Psoas muscle (tissue), 8 donors: Measurements from ENCODE around the gene FBRSL1. TPM values are rescaled to one million over a fixed set of nuclear protein-coding genes. Genes with fewer than 3 reads are reported as not detected.

Experiments used
- ATAC-seq, 4 donors: fragments of 200-7000 bp; cut with Tn5 transposase; one replicate each; pipeline ENCODE4 v1.9.1; 2020; ENCODE audit warnings: moderate library complexity in 3 of 4, mild to moderate bottlenecking in 2 of 4
- DNase-seq, 2 donors: peaks; one replicate each; pipeline ENCODE4 v3.0.0-alpha.2; 2020
- H3K27ac ChIP-seq: fragments of 200-600 bp; one replicate; pipeline ENCODE4 v1.8.0; 2022
- H3K27me3 ChIP-seq, 3 donors: fragments of 200-600 bp in 1 of 3; one replicate each; pipeline versions ENCODE4 v1.6.1 to v1.8.0; 2013 to 2022; ENCODE audit warnings: low read length in 2 of 3, mild to moderate bottlenecking in 2 of 3, moderate library complexity in 1 of 3; ENCODE audit not compliant: insufficient read depth in 3 of 3
- H3K36me3 ChIP-seq, 2 donors: fragments of 200-600 bp in 1 of 2; one replicate each; pipeline versions ENCODE4 v1.6.1 to v1.8.0; 2013 to 2022; ENCODE audit warnings: low read depth in 1 of 2, mild to moderate bottlenecking in 1 of 2, moderate library complexity in 1 of 2; ENCODE audit not compliant: insufficient read depth in 1 of 2
- H3K4me1 ChIP-seq: fragments of 200-600 bp; one replicate; pipeline ENCODE4 v1.8.0; 2022
- H3K4me3 ChIP-seq: fragments of 200-600 bp; one replicate; pipeline ENCODE4 v1.8.0; 2022; ENCODE audit warnings: mild to moderate bottlenecking
- H3K9me3 ChIP-seq: fragments of 200-600 bp; one replicate; pipeline ENCODE4 v1.8.0; 2022
- CTCF ChIP-seq: fragments of 200-600 bp; IDR thresholded peaks from one replicate; pipeline ENCODE4 v1.8.0; 2022; ENCODE audit warnings: antibody characterized with exemption
- WGBS, 3 donors: extraction: QIAGEN DNeasy Blood & Tissue Kit; methylation state at CpG; one replicate each; pipeline versions ENCODE4 v1.1.6 to v1.1.7; 2013; 5-methylcytosine and 5-hydroxymethylcytosine counted together
- intact Hi-C, 2 donors: fragments of 100-400 bp; cut with DNase I; formaldehyde crosslinking; loops; one replicate each; pipeline versions ENCODE4 v1.11.0 to v1.14.2; 2022
- polyA plus RNA-seq, 3 donors: library from polyadenylated mRNA; stranded (reverse); fragments of 200-250 nt; gene quantifications; one replicate each; pipeline ENCODE4 v1.2.3, GENCODE V29; 2013
- total RNA-seq, 4 donors: library from RNA; stranded (reverse); fragmentation: NEBNext Ultra II Directional in 2 of 4; extraction: Animal tissue kit (Norgen Biotek cat#: 25700) in 2 of 4; gene quantifications; one replicate each; pipeline versions ENCODE4 v1.2.1 to v1.2.4, GENCODE V29; 2021 to 2023
- donor health status: healthy with polysubstance abuse.
- donor health status: DM: no; HTN: no; CAD: no; lungs with moderate emphysema.
- donor health status: Bipolar disorder and iron deficiency.
- donor health status: healthy.
- donor health status: DM: yes; HTN: yes; CAD: no.
- donor health status: DM: no; HTN: no; CAD: no.
- donor health status: DM: no; HTN: no; CAD: no.
- donor health status: DM: yes; HTN: yes; CAD: no.

Gene FBRSL1
- total and polyA plus RNA-seq, 7 donors = 23.0 to 54.5 (median 40.1) TPM

- 89 to 92% (median 92%) methylated on average over 11 to 13 of the region's 13 CpGs for WGBS, 3 donors
- intact Hi-C loops = no loop called here
- no peak for TF ChIP-seq CTCF
These were observed 10.7 kb upstream of the FBRSL1 start for GRCh38 chr12:132479291-132479690.

GRCh38 chr12:132479938-132480622, 9.9 kb upstream of the FBRSL1 start:
- no peaks in the 10 kb centered on the region for H3K36me3 ChIP-seq
- H3K27ac ChIP-seq = no peak overlapping the region
- TF ChIP-seq CTCF = no peak
- no peak overlapping the region for H3K4me3 ChIP-seq
- ATAC-seq (no peak), DNase-seq (peak; percentile 5 to 43)
- peaks cover 0 to 11% (median 3%) of the 10 kb centered on the region in 3 donors for H3K27me3 ChIP-seq
- no peaks in the 10 kb centered on the region for H3K4me1 ChIP-seq
- no peaks in the 10 kb centered on the region for H3K9me3 ChIP-seq
- 70 to 78% (median 72%) methylated on average over 36 to 38 of the region's 38 CpGs for WGBS, 3 donors
- intact Hi-C loops = no loop called here

More at GRCh38 chr12:132479291-132479690, 10.7 kb upstream of the FBRSL1 start:
- no peak overlapping the region for H3K27ac ChIP-seq
- H3K4me3 ChIP-seq = no peak overlapping the region
- H3K9me3 ChIP-seq = no peaks in the 10 kb centered on the region
- no peak for ATAC-seq
- H3K4me1 ChIP-seq = no peaks in the 10 kb centered on the region
- H3K27me3 ChIP-seq = peaks cover 0 to 11% (median 3%) of the 10 kb centered on the region in 3 donors
- H3K36me3 ChIP-seq = no peaks in the 10 kb centered on the region
- peak in 1 of 2 donors; percentile 40 for DNase-seq

DNA sequence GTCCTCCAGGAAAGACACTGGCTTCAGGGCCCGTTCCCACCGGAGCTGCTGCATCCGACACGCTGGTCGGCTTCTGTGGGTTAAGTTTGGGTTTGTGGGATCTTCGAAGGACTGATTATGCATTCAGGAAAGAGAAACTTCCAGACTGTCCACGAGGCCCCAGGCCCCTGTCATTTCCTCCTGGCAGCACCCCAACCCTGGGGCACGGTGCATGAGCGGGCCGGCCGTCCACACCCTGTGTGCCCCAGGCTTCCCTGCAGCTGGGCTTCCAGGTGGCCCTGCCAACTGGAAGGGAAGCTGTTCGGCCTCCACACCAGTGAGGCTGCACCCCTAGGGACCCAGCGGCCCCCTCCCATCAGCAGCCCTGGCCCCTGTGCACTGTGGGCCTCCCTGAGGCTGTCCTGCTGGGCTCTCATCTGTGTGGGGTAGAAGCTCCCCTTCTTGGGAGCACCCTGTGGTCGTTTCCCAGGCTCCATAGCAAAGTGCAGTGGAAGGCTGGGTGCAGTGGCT, 9.3 kb upstream of the FBRSL1 start:
- H3K36me3 ChIP-seq = no peaks in the 10 kb centered on the region
- no peak overlapping the region for H3K27ac ChIP-seq
- H3K4me1 ChIP-seq = no peaks in the 10 kb centered on the region
- intact Hi-C loops = no loop called here
- no peak overlapping the region for H3K4me3 ChIP-seq
- no peak for ATAC-seq
- H3K9me3 ChIP-seq = no peaks in the 10 kb centered on the region
- peak; percentile 3 to 42 for DNase-seq
- TF ChIP-seq CTCF = no peak
- peaks cover 0 to 11% (median 3%) of the 10 kb centered on the region in 3 donors for H3K27me3 ChIP-seq
- WGBS, 3 donors = 52 to 55% (median 54%) methylated on average over 13 to 14 of the region's 14 CpGs

DNA sequence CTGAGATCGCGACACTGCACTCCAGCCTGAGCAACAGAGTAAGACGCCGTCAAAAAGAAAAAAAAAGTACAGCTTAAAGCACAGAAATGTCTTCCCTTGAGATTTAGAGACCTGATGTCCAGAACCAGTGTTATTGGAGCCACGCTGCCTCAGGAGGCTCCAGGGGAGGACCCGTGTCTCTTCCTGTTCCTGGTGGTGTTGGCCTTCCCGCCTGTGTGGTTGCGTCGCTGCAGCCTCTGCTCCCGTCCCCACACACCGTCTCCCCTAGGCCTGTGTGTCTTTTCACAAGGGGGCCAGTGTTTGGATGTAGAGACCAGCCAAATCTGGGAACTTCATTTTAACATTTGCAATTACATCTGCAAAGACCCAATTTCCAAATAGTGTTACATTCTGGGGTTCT, 8.6 kb upstream of the FBRSL1 start:
- no peak for ATAC-seq
- Histone ChIP-seq H3K4me1 (no peaks in the 10 kb centered on the region), H3K36me3 (no peaks in the 10 kb centered on the region), H3K27ac (no peak overlapping the region), H3K4me3 (no peak overlapping the region), H3K9me3 (no peaks in the 10 kb centered on the region), H3K27me3 (peaks cover 0 to 11% (median 3%) of the 10 kb centered on the region in 3 donors)
- DNase-seq = peak in 1 of 2 donors; percentile 7
- 79 to 89% (median 85%) methylated on average over 11 of the region's 11 CpGs for WGBS, 3 donors
- no peak for TF ChIP-seq CTCF
- intact Hi-C loops = no loop called here
